Mononuclear cell (primary cell): ENCODE results near the gene KRT85. TPM values are rescaled to one million over a fixed set of nuclear protein-coding genes. Genes with fewer than 3 reads are reported as not detected.

Experiments used
- H3K27me3 ChIP-seq: 2 replicates; pipeline ENCODE4 v1.6.0; 2011; ENCODE audit warnings: low read length, control low read depth; ENCODE audit not compliant: insufficient read depth
- H3K4me1 ChIP-seq: 2 replicates; pipeline ENCODE4 v1.5.1; 2011; ENCODE audit warnings: mild to moderate bottlenecking, low read length, control low read depth; ENCODE audit not compliant: insufficient read depth
- H3K4me3 ChIP-seq: 2 replicates; pipeline ENCODE4 v1.5.1; 2011; ENCODE audit warnings: mild to moderate bottlenecking, low read length, moderate library complexity
- H3K9me3 ChIP-seq: 2 replicates; pipeline ENCODE4 v1.5.1; 2011; ENCODE audit warnings: low read depth, mild to moderate bottlenecking, control low read depth, low read length
- total RNA-seq: library from RNA; depleted of rRNA; stranded (reverse); fragments of >200 nt; gene quantifications from one replicate; pipeline ENCODE4 v1.2.3, GENCODE V29; 2012

Gene KRT85
- total RNA-seq, 1 donor, result not detected

GRCh38 chr12:52383331-52383730 is 16.1 kb upstream of the KRT85 start:
- Histone ChIP-seq H3K9me3 (no peaks in the 10 kb centered on the region), H3K27me3 (no peaks in the 10 kb centered on the region), H3K4me3 (no peak overlapping the region), H3K4me1 (no peaks in the 10 kb centered on the region)

- Histone ChIP-seq H3K4me3 (no peak overlapping the region), H3K27me3 (no peaks in the 10 kb centered on the region), H3K9me3 (no peaks in the 10 kb centered on the region), H3K4me1 (no peaks in the 10 kb centered on the region)
Observed at GRCh38 chr12:52382854-52383253, 15.6 kb upstream of the KRT85 start.

- Histone ChIP-seq H3K4me1 (no peaks in the 10 kb centered on the region), H3K9me3 (no peaks in the 10 kb centered on the region), H3K4me3 (no peak overlapping the region), H3K27me3 (no peaks in the 10 kb centered on the region)
Observed at GRCh38 chr12:52381206-52381605, 13.9 kb upstream of the KRT85 start.

GRCh38 chr12:52380271-52380694 is 13.0 kb upstream of the KRT85 start:
- Histone ChIP-seq H3K4me3 (no peak overlapping the region), H3K4me1 (no peaks in the 10 kb centered on the region), H3K27me3 (no peaks in the 10 kb centered on the region), H3K9me3 (no peaks in the 10 kb centered on the region)

- Histone ChIP-seq H3K4me3 (no peak overlapping the region), H3K4me1 (no peaks in the 10 kb centered on the region), H3K9me3 (no peaks in the 10 kb centered on the region), H3K27me3 (no peaks in the 10 kb centered on the region)
Observed at GRCh38 chr12:52379536-52379935, 12.3 kb upstream of the KRT85 start.

- Histone ChIP-seq H3K4me1 (no peaks in the 10 kb centered on the region), H3K4me3 (no peak overlapping the region), H3K9me3 (no peaks in the 10 kb centered on the region), H3K27me3 (no peaks in the 10 kb centered on the region)
Observed at GRCh38 chr12:52378091-52378490, 10.8 kb upstream of the KRT85 start.

- Histone ChIP-seq H3K4me1 (no peaks in the 10 kb centered on the region), H3K9me3 (no peaks in the 10 kb centered on the region), H3K4me3 (no peak overlapping the region), H3K27me3 (no peaks in the 10 kb centered on the region)
Observed at GRCh38 chr12:52377266-52377665, 10.0 kb upstream of the KRT85 start.

- no peak overlapping the region for H3K4me3 ChIP-seq
- no peaks in the 10 kb centered on the region for H3K27me3 ChIP-seq
- no peaks in the 10 kb centered on the region for H3K9me3 ChIP-seq
- H3K4me1 ChIP-seq, result no peaks in the 10 kb centered on the region
Observed at GRCh38 chr12:52372216-52373154, 5.2 kb upstream of the KRT85 start.

GRCh38 chr12:52371716-52372115 is 4.4 kb upstream of the KRT85 start:
- Histone ChIP-seq H3K4me1 (no peaks in the 10 kb centered on the region), H3K4me3 (no peak overlapping the region), H3K27me3 (no peaks in the 10 kb centered on the region), H3K9me3 (no peaks in the 10 kb centered on the region)

GRCh38 chr12:52370926-52371608 is 3.8 kb upstream of the KRT85 start:
- Histone ChIP-seq H3K27me3 (no peaks in the 10 kb centered on the region), H3K4me3 (no peak overlapping the region), H3K4me1 (no peaks in the 10 kb centered on the region), H3K9me3 (no peaks in the 10 kb centered on the region)

- Histone ChIP-seq H3K4me1 (no peaks in the 10 kb centered on the region), H3K27me3 (no peaks in the 10 kb centered on the region), H3K4me3 (no peak overlapping the region), H3K9me3 (no peaks in the 10 kb centered on the region)
Observed at GRCh38 chr12:52369809-52370208, 2.5 kb upstream of the KRT85 start.

- Histone ChIP-seq H3K27me3 (no peaks in the 10 kb centered on the region), H3K4me3 (no peak overlapping the region), H3K4me1 (no peaks in the 10 kb centered on the region), H3K9me3 (no peaks in the 10 kb centered on the region)
Observed at GRCh38 chr12:52369211-52369610, 1.9 kb upstream of the KRT85 start.

- no peak overlapping the region for H3K4me3 ChIP-seq
- no peaks in the 10 kb centered on the region for H3K9me3 ChIP-seq
- H3K4me1 ChIP-seq, result no peaks in the 10 kb centered on the region
- H3K27me3 ChIP-seq, result no peaks in the 10 kb centered on the region
Observed at GRCh38 chr12:52368508-52368907, 1.2 kb upstream of the KRT85 start.

GRCh38 chr12:52367876-52368275 is 595 bp upstream of the KRT85 start:
- Histone ChIP-seq H3K4me1 (no peaks in the 10 kb centered on the region), H3K4me3 (no peak overlapping the region), H3K9me3 (no peaks in the 10 kb centered on the region), H3K27me3 (no peaks in the 10 kb centered on the region)

GRCh38 chr12:52364901-52365489 is 2.3 kb downstream of the KRT85 start:
- H3K27me3 ChIP-seq, result no peaks in the 10 kb centered on the region
- no peak overlapping the region for H3K4me3 ChIP-seq
- no peaks in the 10 kb centered on the region for H3K9me3 ChIP-seq
- H3K4me1 ChIP-seq, result no peaks in the 10 kb centered on the region
